Breast epithelium (tissue), 3 donors: ENCODE data around the gene KIF6.

Experiments used
- CTCF ChIP-seq, 3 donors: fragments of 450-650 bp; IDR thresholded peaks; one replicate each; pipeline ENCODE4 v1.5.1; 2016 to 2017; ENCODE audit warnings: antibody characterized with exemption in 3 of 3, mild to moderate bottlenecking in 3 of 3, moderate library complexity in 3 of 3
- POLR2A ChIP-seq: fragments of 450-650 bp; IDR thresholded peaks from one replicate; pipeline ENCODE4 v1.6.1; 2016; ENCODE audit warnings: antibody characterized with exemption, mild to moderate bottlenecking, moderate library complexity

GRCh38 chr6:39646751-39647420 is 78.3 kb downstream of the KIF6 start:
- TF ChIP-seq CTCF (IDR thresholded peaks at IDR 0.05) (no peak), POLR2A (no peak)
